WTC11 (cell line): ENCODE measurements around the gene DCAF8L1. TPM values are rescaled to one million over a fixed set of nuclear protein-coding genes. Genes with fewer than 3 reads are reported as not detected.

Experiments used
- ATAC-seq: fragments of 200-7000 bp; cut with Tn5 transposase; 2 replicates; pipeline ENCODE4 v1.10.0; 2021; ENCODE audit warnings: mild to moderate bottlenecking, moderate library complexity
- CTCF ChIA-PET: fragments of 300-600 bp; sonication (Branson Sonifier 250); formaldehyde crosslinking; loops from one replicate; lab custom pipeline; 2021; ENCODE audit warnings: antibody characterized with exemption; lab: Charles Lee
- POLR2A ChIA-PET: fragments of 350-600 bp; sonication (Branson Sonifier 250); formaldehyde crosslinking; loops from one replicate; lab custom pipeline; 2021; ENCODE audit warnings: antibody characterized with exemption; lab: Charles Lee
- DNase-seq: peaks from one replicate; pipeline ENCODE4 v3.0.0; 2021; ENCODE audit warnings: low spot score
- H3K27ac Mint-ChIP-seq: 2 replicates; pipeline ENCODE4 v1.8.0; 2021; ENCODE audit warnings: mixed read lengths
- H3K27me3 Mint-ChIP-seq: 2 replicates; pipeline ENCODE4 v1.8.0; 2021; ENCODE audit warnings: low read depth, mild to moderate bottlenecking, moderate library complexity, mixed read lengths
- H3K36me3 Mint-ChIP-seq: 2 replicates; pipeline ENCODE4 v1.8.0; 2021; ENCODE audit warnings: mixed read lengths
- H3K4me1 Mint-ChIP-seq: 2 replicates; pipeline ENCODE4 v1.8.0; 2022; ENCODE audit warnings: mixed read lengths
- H3K4me3 Mint-ChIP-seq: 2 replicates; pipeline ENCODE4 v1.8.0; 2021; ENCODE audit warnings: mild to moderate bottlenecking, moderate library complexity, mixed read lengths
- H3K9me3 Mint-ChIP-seq: 2 replicates; pipeline ENCODE4 v1.8.0; 2021; ENCODE audit warnings: mixed read lengths
- AFF4 ChIP-seq: sonication (generic); formaldehyde crosslinking; IDR thresholded peaks from 2 replicates; pipeline ENCODE4 v1.8.1; 2023; ENCODE audit warnings: mild to moderate bottlenecking, missing genetic modification reagents, borderline replicate concordance
- ATF1 ChIP-seq: sonication (generic); formaldehyde crosslinking; IDR thresholded peaks from 2 replicates; pipeline ENCODE4 v1.8.1; 2023; ENCODE audit warnings: mild to moderate bottlenecking, moderate library complexity, missing genetic modification reagents
- CREB1 ChIP-seq: sonication (generic); formaldehyde crosslinking; IDR thresholded peaks from 2 replicates; pipeline ENCODE4 v1.8.0; 2023; ENCODE audit warnings: mild to moderate bottlenecking, missing genetic modification reagents
- E2F1 ChIP-seq: sonication (generic); formaldehyde crosslinking; IDR thresholded peaks from 2 replicates; pipeline ENCODE4 v1.8.0; 2022; ENCODE audit warnings: mild to moderate bottlenecking, missing genetic modification reagents
- ESRRA ChIP-seq: sonication (generic); formaldehyde crosslinking; IDR thresholded peaks from 2 replicates; pipeline ENCODE4 v1.8.1; 2022; ENCODE audit warnings: mild to moderate bottlenecking, missing genetic modification reagents, borderline replicate concordance
- FOXK1 ChIP-seq: sonication (generic); formaldehyde crosslinking; IDR thresholded peaks from 2 replicates; pipeline ENCODE4 v1.8.0; 2022; ENCODE audit warnings: mild to moderate bottlenecking, moderate library complexity, missing genetic modification reagents
- FOXP1 ChIP-seq: sonication (generic); formaldehyde crosslinking; IDR thresholded peaks from 2 replicates; pipeline ENCODE4 v1.8.0; 2022; ENCODE audit warnings: missing genetic modification reagents, mild to moderate bottlenecking, moderate library complexity, borderline replicate concordance
- GRHL2 ChIP-seq: fragments of 250-450 bp; sonication (Bioruptor Pico); IDR thresholded peaks from 2 replicates; pipeline ENCODE4 v1.8.0; 2022; ENCODE audit warnings: mild to moderate bottlenecking, moderate library complexity; ENCODE audit not compliant: insufficient replicate concordance, severe bottlenecking
- HMGA2 ChIP-seq: fragments of 250-450 bp; sonication (Bioruptor Pico); IDR thresholded peaks from 2 replicates; pipeline ENCODE4 v1.4.0; 2021; ENCODE audit warnings: mild to moderate bottlenecking, moderate library complexity
- PRRX2 ChIP-seq: fragments of 250-450 bp; sonication (Bioruptor Pico); IDR thresholded peaks from 2 replicates; pipeline ENCODE4 v1.8.0; 2021; ENCODE audit warnings: mild to moderate bottlenecking
- ZBTB43 ChIP-seq: sonication (generic); formaldehyde crosslinking; IDR thresholded peaks from 2 replicates; pipeline ENCODE4 v1.8.1; 2023; ENCODE audit warnings: mild to moderate bottlenecking, missing genetic modification reagents
- ZNF121 ChIP-seq: sonication (generic); formaldehyde crosslinking; IDR thresholded peaks from 2 replicates; pipeline ENCODE4 v1.8.0; 2023; ENCODE audit warnings: missing genetic modification reagents
- ZNF138 ChIP-seq: sonication (generic); formaldehyde crosslinking; conservative IDR thresholded peaks from 2 replicates; pipeline ENCODE4 v1.8.1; 2022; ENCODE audit warnings: mild to moderate bottlenecking, moderate library complexity, missing genetic modification reagents
- ZNF416 ChIP-seq: fragments of 250-450 bp; sonication (Bioruptor Pico); IDR thresholded peaks from 2 replicates; pipeline ENCODE4 v1.9.0; 2021; ENCODE audit warnings: mild to moderate bottlenecking, inconsistent platforms
- ZNF425 ChIP-seq: fragments of 250-450 bp; sonication (Bioruptor Pico); conservative IDR thresholded peaks from 2 replicates; pipeline ENCODE4 v1.9.0; 2021; ENCODE audit warnings: mild to moderate bottlenecking
- total RNA-seq: library from RNA; stranded (reverse); gene quantifications from 3 replicates; pipeline ENCODE4 v1.2.3, GENCODE V29; 2021
- TF ChIP-seq, protein P1 (sequence below): fragments of 250-450 bp; sonication (Bioruptor Pico); IDR thresholded peaks from 2 replicates; pipeline ENCODE4 v1.9.0; 2021; ENCODE audit warnings: mild to moderate bottlenecking, borderline replicate concordance
- TF ChIP-seq, protein P2 (sequence below): sonication (generic); formaldehyde crosslinking; conservative IDR thresholded peaks from 2 replicates; pipeline ENCODE4 v1.8.1; 2022; ENCODE audit warnings: mild to moderate bottlenecking, missing genetic modification reagents

DCAF8L1 gene
- total RNA-seq, 1 experiment from 2014 or later = not detected

DNA sequence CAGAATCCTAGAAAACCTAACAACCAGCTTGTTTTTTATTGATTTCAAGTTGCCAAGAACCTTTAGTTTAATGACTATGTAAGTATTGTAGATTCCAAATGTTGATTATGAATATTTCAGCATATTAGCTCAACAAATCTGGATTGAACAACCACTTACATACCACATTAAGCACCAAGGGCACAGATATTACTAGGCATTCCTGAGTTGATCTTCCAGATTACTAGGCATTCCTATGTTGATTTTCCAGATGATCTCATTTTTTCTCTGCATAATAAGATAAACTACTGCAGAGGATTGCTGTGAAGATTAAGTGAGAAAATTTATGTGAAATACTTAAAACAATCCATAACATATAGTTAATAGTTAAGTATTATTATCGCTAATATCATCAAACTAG is 17.4 kb upstream of the DCAF8L1 start:
- CTCF ChIA-PET = no interaction called here
- Mint-ChIP-seq H3K36me3 (no peaks in the 10 kb centered on the region), H3K27ac (no peak overlapping the region), H3K4me1 (no peaks in the 10 kb centered on the region), H3K9me3 (no peaks in the 10 kb centered on the region), H3K27me3 (no peaks in the 10 kb centered on the region), H3K4me3 (no peak overlapping the region)
- DNase-seq = no peak
- POLR2A ChIA-PET = no interaction called here
- no peak for TF ChIP-seq ZNF425 (CRISPR knock-in tag)
- no peak for TF ChIP-seq ATF1 (CRISPR knock-in tag)
- no peak for TF ChIP-seq CREB1 (CRISPR knock-in tag)
- TF ChIP-seq, all 79 proteins: peak for 0
- no peak for ATAC-seq

GRCh38 chrX:27997622-27998021 is 16.4 kb upstream of the DCAF8L1 start:
- DNase-seq (no peak), ATAC-seq (no peak)
- Mint-ChIP-seq H3K27me3 (no peaks in the 10 kb centered on the region), H3K9me3 (no peaks in the 10 kb centered on the region), H3K27ac (no peak overlapping the region), H3K4me1 (no peaks in the 10 kb centered on the region), H3K36me3 (no peaks in the 10 kb centered on the region), H3K4me3 (no peak overlapping the region)
- ChIA-PET CTCF (no interaction called here), POLR2A (no interaction called here)
- TF ChIP-seq ZNF416 (CRISPR knock-in tag) = no peak
- TF ChIP-seq GRHL2 = no peak

DNA sequence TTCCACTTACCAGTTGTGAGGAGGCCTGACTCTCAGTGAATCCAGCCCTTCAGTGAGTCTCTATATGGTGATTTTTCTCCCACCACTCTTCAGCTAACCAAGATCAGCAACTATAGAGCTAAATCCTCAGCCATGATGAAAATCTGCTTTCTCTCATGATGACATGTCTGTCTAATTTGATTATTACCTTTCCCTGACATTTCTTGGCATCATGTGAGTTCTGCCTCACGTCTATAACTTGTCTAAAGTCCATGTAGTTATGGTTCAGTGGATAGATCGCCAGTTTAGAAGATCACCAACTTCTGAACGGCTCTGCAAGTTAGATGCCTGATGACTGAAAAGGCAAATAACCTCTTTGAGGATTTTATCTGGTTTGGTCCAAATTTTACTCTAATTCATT is 14.9 kb upstream of the DCAF8L1 start:
- H3K27ac Mint-ChIP-seq = no peak overlapping the region
- TF ChIP-seq, protein P1, sequence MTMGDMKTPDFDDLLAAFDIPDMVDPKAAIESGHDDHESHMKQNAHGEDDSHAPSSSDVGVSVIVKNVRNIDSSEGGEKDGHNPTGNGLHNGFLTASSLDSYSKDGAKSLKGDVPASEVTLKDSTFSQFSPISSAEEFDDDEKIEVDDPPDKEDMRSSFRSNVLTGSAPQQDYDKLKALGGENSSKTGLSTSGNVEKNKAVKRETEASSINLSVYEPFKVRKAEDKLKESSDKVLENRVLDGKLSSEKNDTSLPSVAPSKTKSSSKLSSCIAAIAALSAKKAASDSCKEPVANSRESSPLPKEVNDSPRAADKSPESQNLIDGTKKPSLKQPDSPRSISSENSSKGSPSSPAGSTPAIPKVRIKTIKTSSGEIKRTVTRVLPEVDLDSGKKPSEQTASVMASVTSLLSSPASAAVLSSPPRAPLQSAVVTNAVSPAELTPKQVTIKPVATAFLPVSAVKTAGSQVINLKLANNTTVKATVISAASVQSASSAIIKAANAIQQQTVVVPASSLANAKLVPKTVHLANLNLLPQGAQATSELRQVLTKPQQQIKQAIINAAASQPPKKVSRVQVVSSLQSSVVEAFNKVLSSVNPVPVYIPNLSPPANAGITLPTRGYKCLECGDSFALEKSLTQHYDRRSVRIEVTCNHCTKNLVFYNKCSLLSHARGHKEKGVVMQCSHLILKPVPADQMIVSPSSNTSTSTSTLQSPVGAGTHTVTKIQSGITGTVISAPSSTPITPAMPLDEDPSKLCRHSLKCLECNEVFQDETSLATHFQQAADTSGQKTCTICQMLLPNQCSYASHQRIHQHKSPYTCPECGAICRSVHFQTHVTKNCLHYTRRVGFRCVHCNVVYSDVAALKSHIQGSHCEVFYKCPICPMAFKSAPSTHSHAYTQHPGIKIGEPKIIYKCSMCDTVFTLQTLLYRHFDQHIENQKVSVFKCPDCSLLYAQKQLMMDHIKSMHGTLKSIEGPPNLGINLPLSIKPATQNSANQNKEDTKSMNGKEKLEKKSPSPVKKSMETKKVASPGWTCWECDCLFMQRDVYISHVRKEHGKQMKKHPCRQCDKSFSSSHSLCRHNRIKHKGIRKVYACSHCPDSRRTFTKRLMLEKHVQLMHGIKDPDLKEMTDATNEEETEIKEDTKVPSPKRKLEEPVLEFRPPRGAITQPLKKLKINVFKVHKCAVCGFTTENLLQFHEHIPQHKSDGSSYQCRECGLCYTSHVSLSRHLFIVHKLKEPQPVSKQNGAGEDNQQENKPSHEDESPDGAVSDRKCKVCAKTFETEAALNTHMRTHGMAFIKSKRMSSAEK (CRISPR knock-in tag) = no peak
- TF ChIP-seq ESRRA (no peak), ZNF138 (CRISPR knock-in tag) (no peak), ZNF121 (CRISPR knock-in tag) (no peak)
- ATAC-seq = no peak
- CTCF ChIA-PET = no interaction called here
- H3K27me3 Mint-ChIP-seq = no peaks in the 10 kb centered on the region
- no peaks in the 10 kb centered on the region for H3K4me1 Mint-ChIP-seq
- POLR2A ChIA-PET = no interaction called here
- DNase-seq = no peak
- no peaks in the 10 kb centered on the region for H3K9me3 Mint-ChIP-seq
- H3K36me3 Mint-ChIP-seq = no peaks in the 10 kb centered on the region
- H3K4me3 Mint-ChIP-seq = no peak overlapping the region

GRCh38 chrX:27995611-27996010 is 14.4 kb upstream of the DCAF8L1 start:
- ATAC-seq (no peak), DNase-seq (no peak)
- no peaks in the 10 kb centered on the region for H3K27me3 Mint-ChIP-seq
- H3K36me3 Mint-ChIP-seq = no peaks in the 10 kb centered on the region
- H3K4me3 Mint-ChIP-seq = no peak overlapping the region
- H3K27ac Mint-ChIP-seq = no peak overlapping the region
- POLR2A ChIA-PET = no interaction called here
- H3K4me1 Mint-ChIP-seq = no peaks in the 10 kb centered on the region
- H3K9me3 Mint-ChIP-seq = no peaks in the 10 kb centered on the region
- CTCF ChIA-PET = no interaction called here
- TF ChIP-seq FOXP1 (CRISPR knock-in tag) = no peak
- TF ChIP-seq ZBTB43 (CRISPR knock-in tag) = no peak
- no peak for TF ChIP-seq ZNF138 (CRISPR knock-in tag)
- no peak for TF ChIP-seq HMGA2 (CRISPR knock-in tag)
- no peak for TF ChIP-seq PRRX2
- TF ChIP-seq, protein P2, sequence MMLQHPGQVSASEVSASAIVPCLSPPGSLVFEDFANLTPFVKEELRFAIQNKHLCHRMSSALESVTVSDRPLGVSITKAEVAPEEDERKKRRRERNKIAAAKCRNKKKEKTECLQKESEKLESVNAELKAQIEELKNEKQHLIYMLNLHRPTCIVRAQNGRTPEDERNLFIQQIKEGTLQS (CRISPR knock-in tag) = no peak
- TF ChIP-seq FOXK1 (CRISPR knock-in tag) = no peak
- no peak for TF ChIP-seq AFF4
- TF ChIP-seq E2F1 (CRISPR knock-in tag) = no peak
- TF ChIP-seq ZNF416 (CRISPR knock-in tag) = no peak
